Psoas muscle (tissue), 8 donors: Measurements from ENCODE around the gene BRWD1. TPM values are rescaled to one million over a fixed set of nuclear protein-coding genes. Genes with fewer than 3 reads are reported as not detected.

Experiments
- ATAC-seq, 4 donors: fragments of 200-7000 bp; cut with Tn5 transposase; one replicate each; pipeline ENCODE4 v1.9.1; 2020; ENCODE audit warnings: moderate library complexity in 3 of 4, mild to moderate bottlenecking in 2 of 4
- DNase-seq, 2 donors: peaks; one replicate each; pipeline ENCODE4 v3.0.0-alpha.2; 2020
- H3K27ac ChIP-seq: fragments of 200-600 bp; one replicate; pipeline ENCODE4 v1.8.0; 2022
- H3K27me3 ChIP-seq, 3 donors: fragments of 200-600 bp in 1 of 3; one replicate each; pipeline versions ENCODE4 v1.6.1 to v1.8.0; 2013 to 2022; ENCODE audit warnings: low read length in 2 of 3, mild to moderate bottlenecking in 2 of 3, moderate library complexity in 1 of 3; ENCODE audit not compliant: insufficient read depth in 3 of 3
- H3K36me3 ChIP-seq, 2 donors: fragments of 200-600 bp in 1 of 2; one replicate each; pipeline versions ENCODE4 v1.6.1 to v1.8.0; 2013 to 2022; ENCODE audit warnings: low read depth in 1 of 2, mild to moderate bottlenecking in 1 of 2, moderate library complexity in 1 of 2; ENCODE audit not compliant: insufficient read depth in 1 of 2
- H3K4me1 ChIP-seq: fragments of 200-600 bp; one replicate; pipeline ENCODE4 v1.8.0; 2022
- H3K4me3 ChIP-seq: fragments of 200-600 bp; one replicate; pipeline ENCODE4 v1.8.0; 2022; ENCODE audit warnings: mild to moderate bottlenecking
- H3K9me3 ChIP-seq: fragments of 200-600 bp; one replicate; pipeline ENCODE4 v1.8.0; 2022
- WGBS, 3 donors: extraction: QIAGEN DNeasy Blood & Tissue Kit; methylation state at CpG; one replicate each; pipeline versions ENCODE4 v1.1.6 to v1.1.7; 2013; 5-methylcytosine and 5-hydroxymethylcytosine counted together
- intact Hi-C, 2 donors: fragments of 100-400 bp; cut with DNase I; formaldehyde crosslinking; loops; one replicate each; pipeline versions ENCODE4 v1.11.0 to v1.14.2; 2022
- polyA plus RNA-seq, 3 donors: library from polyadenylated mRNA; stranded (reverse); fragments of 200-250 nt; gene quantifications; one replicate each; pipeline ENCODE4 v1.2.3, GENCODE V29; 2013
- total RNA-seq, 4 donors: library from RNA; stranded (reverse); fragmentation: NEBNext Ultra II Directional in 2 of 4; extraction: Animal tissue kit (Norgen Biotek cat#: 25700) in 2 of 4; gene quantifications; one replicate each; pipeline versions ENCODE4 v1.2.1 to v1.2.4, GENCODE V29; 2021 to 2023
- TF ChIP-seq, protein P1 (sequence below): fragments of 200-600 bp; IDR thresholded peaks from one replicate; pipeline ENCODE4 v1.8.0; 2022; ENCODE audit warnings: antibody characterized with exemption
- donor health status: healthy with polysubstance abuse.
- donor health status: DM: no; HTN: no; CAD: no; lungs with moderate emphysema.
- donor health status: Bipolar disorder and iron deficiency.
- donor health status: healthy.
- donor health status: DM: yes; HTN: yes; CAD: no.
- donor health status: DM: no; HTN: no; CAD: no.
- donor health status: DM: no; HTN: no; CAD: no.
- donor health status: DM: yes; HTN: yes; CAD: no.

The BRWD1 gene
- total and polyA plus RNA-seq, 7 donors: 12.6 to 33.0 (median 30.2) TPM

DNA sequence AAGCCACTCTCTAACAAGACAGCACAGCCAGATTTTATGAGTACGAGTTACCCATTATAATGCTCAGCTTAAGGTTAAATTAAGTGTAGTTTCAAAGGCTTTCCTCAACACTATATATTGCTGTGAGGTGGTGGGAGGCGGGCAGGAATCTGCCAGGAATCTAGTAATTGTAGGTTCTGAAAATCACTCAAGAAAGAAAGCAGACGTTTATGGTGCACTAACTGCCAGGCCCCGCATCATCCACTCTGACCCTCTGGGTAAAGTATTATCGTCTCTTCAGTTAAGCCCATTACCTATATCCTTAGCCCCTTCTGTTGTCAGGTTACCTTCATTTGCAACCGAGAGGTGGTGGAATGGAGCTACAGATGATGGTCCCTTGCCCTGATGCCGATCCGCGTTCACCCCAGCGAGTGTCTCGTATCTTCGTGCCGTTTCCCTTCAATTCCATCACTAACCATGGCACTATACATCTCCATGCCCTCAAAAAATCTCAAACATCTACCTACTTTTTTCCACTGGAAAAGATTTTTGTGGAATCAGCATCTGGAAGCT, 23.1 kb upstream of the BRWD1 start:
- Histone ChIP-seq H3K27me3 (no peaks in the 10 kb centered on the region), H3K27ac (no peak overlapping the region), H3K9me3 (no peaks in the 10 kb centered on the region), H3K36me3 (peaks cover 0 to 8% of the 10 kb centered on the region in 2 donors), H3K4me3 (no peak overlapping the region), H3K4me1 (no peaks in the 10 kb centered on the region)
- 59 to 75% (median 67%) methylated on average over 13 of the region's 13 CpGs for WGBS, 3 donors
- no peak for DNase-seq
- intact Hi-C loops: no loop called here
- TF ChIP-seq, protein P1, sequence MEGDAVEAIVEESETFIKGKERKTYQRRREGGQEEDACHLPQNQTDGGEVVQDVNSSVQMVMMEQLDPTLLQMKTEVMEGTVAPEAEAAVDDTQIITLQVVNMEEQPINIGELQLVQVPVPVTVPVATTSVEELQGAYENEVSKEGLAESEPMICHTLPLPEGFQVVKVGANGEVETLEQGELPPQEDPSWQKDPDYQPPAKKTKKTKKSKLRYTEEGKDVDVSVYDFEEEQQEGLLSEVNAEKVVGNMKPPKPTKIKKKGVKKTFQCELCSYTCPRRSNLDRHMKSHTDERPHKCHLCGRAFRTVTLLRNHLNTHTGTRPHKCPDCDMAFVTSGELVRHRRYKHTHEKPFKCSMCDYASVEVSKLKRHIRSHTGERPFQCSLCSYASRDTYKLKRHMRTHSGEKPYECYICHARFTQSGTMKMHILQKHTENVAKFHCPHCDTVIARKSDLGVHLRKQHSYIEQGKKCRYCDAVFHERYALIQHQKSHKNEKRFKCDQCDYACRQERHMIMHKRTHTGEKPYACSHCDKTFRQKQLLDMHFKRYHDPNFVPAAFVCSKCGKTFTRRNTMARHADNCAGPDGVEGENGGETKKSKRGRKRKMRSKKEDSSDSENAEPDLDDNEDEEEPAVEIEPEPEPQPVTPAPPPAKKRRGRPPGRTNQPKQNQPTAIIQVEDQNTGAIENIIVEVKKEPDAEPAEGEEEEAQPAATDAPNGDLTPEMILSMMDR: no peak
- ATAC-seq: no peak

DNA sequence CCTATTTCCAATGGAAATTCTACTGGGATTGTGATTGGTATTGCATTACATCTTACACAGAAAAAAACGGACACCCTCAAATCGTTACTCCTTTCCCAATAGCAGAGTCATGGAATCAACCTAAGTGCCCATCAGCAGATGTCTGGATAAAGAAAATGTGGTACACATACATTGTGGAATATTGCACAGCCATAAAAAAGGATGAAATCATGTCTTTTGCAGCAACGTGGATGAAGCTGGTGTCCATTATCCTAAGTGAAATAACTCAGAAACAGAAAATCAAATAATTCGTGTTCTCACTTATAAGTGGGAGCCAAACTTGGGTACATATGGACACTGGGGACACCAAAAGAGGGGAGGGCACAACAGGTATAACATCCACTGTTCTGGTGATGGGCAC, 21.2 kb upstream of the BRWD1 start:
- DNase-seq: no peak
- intact Hi-C loops: no loop called here
- no peak for ATAC-seq
- H3K27ac ChIP-seq: no peak overlapping the region
- no peaks in the 10 kb centered on the region for H3K27me3 ChIP-seq
- 88 to 94% (median 92%) methylated on average over 4 of the region's 4 CpGs for WGBS, 3 donors
- H3K9me3 ChIP-seq: no peaks in the 10 kb centered on the region
- H3K4me3 ChIP-seq: no peak overlapping the region
- no peaks in the 10 kb centered on the region for H3K36me3 ChIP-seq
- TF ChIP-seq, protein P1: no peak
- no peaks in the 10 kb centered on the region for H3K4me1 ChIP-seq

DNA sequence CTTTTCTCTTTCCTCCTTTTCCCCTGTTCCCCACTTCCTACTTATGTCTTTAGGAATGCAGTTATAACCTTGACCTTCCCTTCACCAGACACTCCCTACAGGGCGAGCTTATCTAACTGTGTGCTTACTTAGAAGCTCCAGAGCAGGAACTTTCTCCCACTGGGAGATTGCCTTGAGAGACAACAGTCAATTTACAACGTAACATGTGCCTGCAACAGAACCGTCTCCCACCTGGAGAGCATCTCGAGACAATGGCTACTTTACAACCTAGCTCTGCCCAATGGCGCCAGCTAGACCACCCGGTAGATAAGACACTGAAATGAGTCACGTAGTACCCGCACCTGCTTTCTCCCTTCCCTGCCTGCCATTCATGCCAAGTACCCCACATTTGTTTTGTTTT, 18.7 kb upstream of the BRWD1 start:
- no peaks in the 10 kb centered on the region for H3K36me3 ChIP-seq
- no peaks in the 10 kb centered on the region for H3K4me1 ChIP-seq
- intact Hi-C loops: no loop called here
- DNase-seq (no peak), ATAC-seq (no peak)
- H3K27ac ChIP-seq: no peak overlapping the region
- 53 to 61% (median 59%) methylated on average over 8 of the region's 8 CpGs for WGBS, 3 donors
- no peaks in the 10 kb centered on the region for H3K27me3 ChIP-seq
- no peak overlapping the region for H3K4me3 ChIP-seq
- no peaks in the 10 kb centered on the region for H3K9me3 ChIP-seq
- TF ChIP-seq, protein P1: no peak

DNA sequence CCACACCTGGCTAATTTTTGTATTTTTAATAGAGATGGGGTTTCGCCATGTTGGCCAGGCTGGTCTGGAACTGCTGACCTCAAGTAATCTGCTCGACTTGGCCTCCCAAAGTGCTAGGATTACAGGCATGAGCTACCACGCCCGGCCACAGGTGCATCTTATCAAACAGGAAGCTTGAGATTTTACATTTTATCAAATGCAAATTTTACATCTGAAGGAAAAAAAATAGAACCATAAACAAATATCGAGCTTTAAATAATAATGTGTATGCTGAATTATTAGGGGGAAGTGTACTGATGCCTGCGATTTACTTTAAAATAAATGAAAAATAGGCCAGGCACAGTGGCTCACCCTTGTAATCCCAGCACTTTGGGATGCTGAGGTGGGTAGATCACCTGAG, 16.6 kb upstream of the BRWD1 start:
- H3K4me1 ChIP-seq: no peaks in the 10 kb centered on the region
- no peaks in the 10 kb centered on the region for H3K27me3 ChIP-seq
- 89 to 93% (median 92%) methylated on average over 6 of the region's 6 CpGs for WGBS, 3 donors
- DNase-seq: no peak
- no peak overlapping the region for H3K27ac ChIP-seq
- no peak for ATAC-seq
- TF ChIP-seq, protein P1: no peak
- H3K9me3 ChIP-seq: no peaks in the 10 kb centered on the region
- H3K4me3 ChIP-seq: no peak overlapping the region
- H3K36me3 ChIP-seq: no peaks in the 10 kb centered on the region
- intact Hi-C loops: no loop called here

DNA sequence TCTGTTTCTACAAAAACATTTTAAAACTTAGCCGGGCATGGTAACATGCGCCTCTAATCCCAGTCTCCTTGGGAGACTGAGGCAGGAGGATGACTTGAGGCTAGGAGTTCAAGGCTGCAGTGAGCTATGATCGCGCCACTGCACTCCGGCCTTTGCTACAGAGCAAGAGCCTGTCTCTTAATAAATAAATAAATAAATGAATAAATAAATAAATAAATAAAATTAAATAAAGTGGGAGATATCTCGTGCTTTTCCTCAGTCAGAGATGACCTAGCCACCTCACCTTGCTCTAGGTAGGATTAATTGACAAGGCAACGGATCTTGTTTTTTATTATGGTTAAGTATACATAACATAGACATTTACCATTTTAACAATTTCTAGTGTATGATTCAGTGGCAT, 14.3 kb upstream of the BRWD1 start:
- H3K9me3 ChIP-seq: no peaks in the 10 kb centered on the region
- intact Hi-C loops: no loop called here
- H3K27ac ChIP-seq: no peak overlapping the region
- WGBS, 3 donors: 94 to 98% (median 97%) methylated on average over 7 of the region's 7 CpGs
- H3K4me1 ChIP-seq: no peaks in the 10 kb centered on the region
- H3K4me3 ChIP-seq: no peak overlapping the region
- no peaks in the 10 kb centered on the region for H3K36me3 ChIP-seq
- ATAC-seq (no peak), DNase-seq (no peak)
- TF ChIP-seq, protein P1: no peak
- no peaks in the 10 kb centered on the region for H3K27me3 ChIP-seq
